ENCODE measurements around the gene SLC11A1.

DNA sequence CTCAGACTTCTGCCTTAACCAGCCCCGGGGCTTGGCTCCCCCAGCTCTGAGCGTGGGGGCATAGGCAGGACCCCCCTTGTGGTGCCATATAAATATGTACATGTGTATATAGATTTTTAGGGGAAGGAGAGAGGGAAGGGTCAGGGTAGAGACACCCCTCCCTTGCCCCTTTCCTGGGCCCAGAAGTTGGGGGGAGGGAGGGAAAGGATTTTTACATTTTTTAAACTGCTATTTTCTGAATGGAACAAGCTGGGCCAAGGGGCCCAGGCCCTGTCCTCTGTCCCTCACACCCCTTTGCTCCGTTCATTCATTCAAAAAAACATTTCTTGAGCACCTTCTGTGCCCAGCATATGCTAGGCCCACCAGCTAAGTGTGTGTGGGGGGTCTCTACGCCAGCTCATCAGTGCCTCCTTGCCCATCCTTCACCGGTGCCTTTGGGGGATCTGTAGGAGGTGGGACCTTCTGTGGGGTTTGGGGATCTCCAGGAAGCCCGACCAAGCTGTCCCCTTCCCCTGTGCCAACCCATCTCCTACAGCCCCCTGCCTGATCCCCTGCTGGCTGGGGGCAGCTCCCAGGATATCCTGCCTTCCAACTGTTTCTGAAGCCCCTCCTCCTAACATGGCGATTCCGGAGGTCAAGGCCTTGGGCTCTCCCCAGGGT is 23.1 kb downstream of the SLC11A1 start:
- TF ChIP-seq POLR2AphosphoS5 (IDR thresholded peaks at IDR 0.05; ENCODE audit: insufficient read depth in 1 of 2, low read depth in 1 of 2), result no peak
- TF ChIP-seq, protein P1, sequence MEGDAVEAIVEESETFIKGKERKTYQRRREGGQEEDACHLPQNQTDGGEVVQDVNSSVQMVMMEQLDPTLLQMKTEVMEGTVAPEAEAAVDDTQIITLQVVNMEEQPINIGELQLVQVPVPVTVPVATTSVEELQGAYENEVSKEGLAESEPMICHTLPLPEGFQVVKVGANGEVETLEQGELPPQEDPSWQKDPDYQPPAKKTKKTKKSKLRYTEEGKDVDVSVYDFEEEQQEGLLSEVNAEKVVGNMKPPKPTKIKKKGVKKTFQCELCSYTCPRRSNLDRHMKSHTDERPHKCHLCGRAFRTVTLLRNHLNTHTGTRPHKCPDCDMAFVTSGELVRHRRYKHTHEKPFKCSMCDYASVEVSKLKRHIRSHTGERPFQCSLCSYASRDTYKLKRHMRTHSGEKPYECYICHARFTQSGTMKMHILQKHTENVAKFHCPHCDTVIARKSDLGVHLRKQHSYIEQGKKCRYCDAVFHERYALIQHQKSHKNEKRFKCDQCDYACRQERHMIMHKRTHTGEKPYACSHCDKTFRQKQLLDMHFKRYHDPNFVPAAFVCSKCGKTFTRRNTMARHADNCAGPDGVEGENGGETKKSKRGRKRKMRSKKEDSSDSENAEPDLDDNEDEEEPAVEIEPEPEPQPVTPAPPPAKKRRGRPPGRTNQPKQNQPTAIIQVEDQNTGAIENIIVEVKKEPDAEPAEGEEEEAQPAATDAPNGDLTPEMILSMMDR (IDR thresholded peaks at IDR 0.05), result no peak

Data from vagina (tissue), 2 donors.